GM23338 (cell line): ENCODE results near the gene TMIE. TPM values are rescaled to one million over a fixed set of nuclear protein-coding genes. Genes with fewer than 3 reads are reported as not detected.

Experiments used
- ATAC-seq: fragments of 200-7000 bp; cut with Tn5 transposase; 3 replicates; pipeline ENCODE4 v1.9.1; 2020
- DNase-seq: peaks from one replicate; pipeline ENCODE4 v3.0.0-alpha.2; 2015; ENCODE audit warnings: low spot score
- H2AFZ ChIP-seq: fragments of 200-600 bp; sonication (generic); 2 replicates; pipeline ENCODE4 v1.8.0; 2016; ENCODE audit warnings: antibody characterized with exemption, mild to moderate bottlenecking, moderate library complexity
- H3F3A ChIP-seq: fragments of 200-600 bp; sonication (generic); replicated peaks from 2 replicates; pipeline ENCODE4 v1.8.0; 2017; ENCODE audit warnings: antibody characterized with exemption, mixed run types, low read depth
- H3K27ac ChIP-seq: fragments of 200-600 bp; sonication (generic); 2 replicates; pipeline ENCODE4 v1.6.1; 2016; ENCODE audit warnings: low read depth
- H3K27me3 ChIP-seq: fragments of 200-600 bp; sonication (generic); 2 replicates; pipeline ENCODE4 v1.8.0; 2016; ENCODE audit warnings: mild to moderate bottlenecking, mixed run types, moderate library complexity; ENCODE audit not compliant: insufficient read depth
- H3K36me3 ChIP-seq: fragments of 200-600 bp; sonication (generic); 2 replicates; pipeline ENCODE4 v1.8.0; 2016; ENCODE audit warnings: mild to moderate bottlenecking; ENCODE audit not compliant: insufficient read depth
- H3K4me1 ChIP-seq: fragments of 200-600 bp; sonication (generic); 2 replicates; pipeline ENCODE4 v1.8.0; 2016; ENCODE audit warnings: mild to moderate bottlenecking, moderate library complexity; ENCODE audit not compliant: insufficient read depth
- H3K4me2 ChIP-seq: fragments of 200-600 bp; sonication (generic); 2 replicates; pipeline ENCODE4 v1.7.1; 2017; ENCODE audit warnings: mixed run types
- H3K4me3 ChIP-seq: fragments of 200-600 bp; sonication (generic); 2 replicates; pipeline ENCODE4 v1.6.1; 2016; ENCODE audit warnings: mixed run types
- H3K79me2 ChIP-seq: fragments of 200-600 bp; sonication (generic); replicated peaks from 2 replicates; pipeline ENCODE4 v1.8.0; 2017; ENCODE audit warnings: mild to moderate bottlenecking; ENCODE audit not compliant: insufficient read depth
- H3K9me2 ChIP-seq: fragments of 200-600 bp; sonication (generic); 2 replicates; pipeline ENCODE4 v1.8.0; 2017; ENCODE audit not compliant: insufficient read depth
- H4K20me1 ChIP-seq: fragments of 200-600 bp; sonication (generic); replicated peaks from 2 replicates; pipeline ENCODE4 v1.8.0; 2017; ENCODE audit warnings: mild to moderate bottlenecking; ENCODE audit not compliant: insufficient read depth
- H3K27ac Mint-ChIP-seq: 2 replicates; pipeline ENCODE4 v1.8.0; 2020; ENCODE audit warnings: inconsistent platforms, mild to moderate bottlenecking, moderate library complexity, mixed read lengths
- H3K27me3 Mint-ChIP-seq: 3 replicates; pipeline ENCODE4 v1.8.0; 2022; ENCODE audit warnings: low read depth, mild to moderate bottlenecking, moderate library complexity, mixed read lengths, inconsistent platforms; ENCODE audit not compliant: insufficient read depth, poor library complexity
- H3K36me3 Mint-ChIP-seq: 3 replicates; pipeline ENCODE4 v1.8.0; 2021; ENCODE audit warnings: low read depth, mild to moderate bottlenecking, inconsistent platforms, moderate library complexity, mixed read lengths
- H3K4me1 Mint-ChIP-seq: 3 replicates; pipeline ENCODE4 v1.8.0; 2020; ENCODE audit warnings: mild to moderate bottlenecking, inconsistent platforms, mixed read lengths
- H3K4me3 Mint-ChIP-seq: 3 replicates; pipeline ENCODE4 v1.8.0; 2021; ENCODE audit warnings: moderate library complexity, mild to moderate bottlenecking, inconsistent platforms, mixed read lengths
- H3K9me3 Mint-ChIP-seq: 3 replicates; pipeline ENCODE4 v1.8.0; 2020; ENCODE audit warnings: moderate library complexity, mild to moderate bottlenecking, inconsistent platforms, mixed read lengths
- CREB1 ChIP-seq: fragments of 250-450 bp; sonication (Bioruptor Pico); IDR thresholded peaks from 2 replicates; pipeline ENCODE4 v1.5.0; 2020; ENCODE audit warnings: low read depth, mild to moderate bottlenecking, moderate library complexity
- EZH2 ChIP-seq: fragments of 200-600 bp; sonication (generic); IDR thresholded peaks from one replicate; pipeline ENCODE4 v1.8.0; 2017; ENCODE audit warnings: antibody characterized with exemption, mild to moderate bottlenecking, low read depth; ENCODE audit not compliant: unreplicated experiment
- EZH2phosphoT487 ChIP-seq: fragments of 200-600 bp; sonication (generic); IDR thresholded peaks from one replicate; pipeline ENCODE4 v1.8.1; 2018; ENCODE audit warnings: antibody characterized with exemption; ENCODE audit not compliant: unreplicated experiment
- JUNB ChIP-seq: IDR thresholded peaks from one replicate; pipeline ENCODE4 v1.6.1; 2016; ENCODE audit warnings: antibody characterized with exemption; ENCODE audit not compliant: unreplicated experiment
- NANOG ChIP-seq: IDR thresholded peaks from 2 replicates; pipeline ENCODE4 v1.6.1; 2016; ENCODE audit warnings: antibody characterized with exemption, borderline replicate concordance
- POLR2AphosphoS5 ChIP-seq: IDR thresholded peaks from 2 replicates; pipeline ENCODE4 v1.6.1; 2016; ENCODE audit warnings: antibody characterized with exemption, low read depth
- STAT1 ChIP-seq: IDR thresholded peaks from one replicate; pipeline ENCODE4 v1.6.1; 2016; ENCODE audit warnings: antibody characterized with exemption; ENCODE audit not compliant: unreplicated experiment
- ZNF114 ChIP-seq: fragments of 250-450 bp; sonication (Bioruptor Pico); IDR thresholded peaks from 2 replicates; pipeline ENCODE4 v1.5.0; 2020; ENCODE audit warnings: mild to moderate bottlenecking, moderate library complexity
- ZNF331 ChIP-seq: fragments of 250-450 bp; sonication (Bioruptor Pico); IDR thresholded peaks from 2 replicates; pipeline ENCODE4 v1.5.0; 2020; ENCODE audit warnings: low read depth, mild to moderate bottlenecking, moderate library complexity
- polyA plus RNA-seq: library from polyadenylated mRNA; unstranded; fragments of >200 nt; fragmentation: Nextera tagmentation; extraction: Ambion mirVana; gene quantifications from 2 replicates; pipeline ENCODE4 v1.2.1, GENCODE V29; 2016
- total RNA-seq: library from RNA; depleted of rRNA; stranded (reverse); fragments of >200 nt; shearing (Covaris generic); gene quantifications from 2 replicates; pipeline ENCODE4 v1.2.3, GENCODE V29; 2014
- TF ChIP-seq, protein P1 (sequence below): IDR thresholded peaks from 2 replicates; pipeline ENCODE4 v1.6.1; 2016; ENCODE audit warnings: antibody characterized with exemption
- TF ChIP-seq, protein P2 (sequence below): fragments of 250-450 bp; sonication (Bioruptor Pico); IDR thresholded peaks from 2 replicates; pipeline ENCODE4 v1.5.0; 2020; ENCODE audit warnings: mild to moderate bottlenecking, moderate library complexity
- TF ChIP-seq, protein P3 (sequence below): IDR thresholded peaks from one replicate; pipeline ENCODE4 v1.6.1; 2018; ENCODE audit warnings: antibody characterized with exemption; ENCODE audit not compliant: unreplicated experiment
- TF ChIP-seq, protein P4 (sequence below), 2 experiments: fragments of 200-600 bp in 1 of 2; sonication (generic) in 1 of 2; conservative IDR thresholded peaks; 2 replicates each; pipeline versions ENCODE4 v1.5.1 to v1.6.1; 2016 to 2017; ENCODE audit warnings: antibody characterized with exemption in 2 of 2, low read depth in 2 of 2, mild to moderate bottlenecking in 2 of 2, moderate library complexity in 1 of 2

TMIE gene
- total and polyA plus RNA-seq, 2 experiments from 2014 or later = 0.84 to 1.2 TPM

DNA sequence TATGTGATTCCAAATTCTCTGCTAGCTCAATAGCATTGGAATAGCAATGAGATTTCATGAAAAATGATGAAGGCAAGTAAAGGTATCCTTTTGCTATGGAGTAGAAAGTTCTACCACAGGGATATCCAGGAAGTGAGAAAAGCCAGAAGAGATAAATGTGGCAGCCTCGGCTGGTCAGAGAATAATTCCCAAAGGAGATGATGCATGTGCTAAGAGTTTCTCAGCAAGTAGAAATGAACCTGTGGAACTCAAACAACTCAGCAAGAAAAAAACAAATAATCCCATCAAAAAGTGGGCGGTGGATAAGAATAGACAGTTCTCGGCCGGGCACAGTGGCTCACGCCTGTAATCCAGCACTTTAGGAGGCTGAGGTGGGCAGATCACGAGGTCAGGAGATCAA lies 45.9 kb upstream of the TMIE start:
- TF ChIP-seq, protein P1, sequence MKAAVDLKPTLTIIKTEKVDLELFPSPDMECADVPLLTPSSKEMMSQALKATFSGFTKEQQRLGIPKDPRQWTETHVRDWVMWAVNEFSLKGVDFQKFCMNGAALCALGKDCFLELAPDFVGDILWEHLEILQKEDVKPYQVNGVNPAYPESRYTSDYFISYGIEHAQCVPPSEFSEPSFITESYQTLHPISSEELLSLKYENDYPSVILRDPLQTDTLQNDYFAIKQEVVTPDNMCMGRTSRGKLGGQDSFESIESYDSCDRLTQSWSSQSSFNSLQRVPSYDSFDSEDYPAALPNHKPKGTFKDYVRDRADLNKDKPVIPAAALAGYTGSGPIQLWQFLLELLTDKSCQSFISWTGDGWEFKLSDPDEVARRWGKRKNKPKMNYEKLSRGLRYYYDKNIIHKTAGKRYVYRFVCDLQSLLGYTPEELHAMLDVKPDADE = no peak
- TF ChIP-seq CREB1 (CRISPR knock-in tag) = no peak
- TF ChIP-seq EZH2 = no peak
- TF ChIP-seq, protein P2, sequence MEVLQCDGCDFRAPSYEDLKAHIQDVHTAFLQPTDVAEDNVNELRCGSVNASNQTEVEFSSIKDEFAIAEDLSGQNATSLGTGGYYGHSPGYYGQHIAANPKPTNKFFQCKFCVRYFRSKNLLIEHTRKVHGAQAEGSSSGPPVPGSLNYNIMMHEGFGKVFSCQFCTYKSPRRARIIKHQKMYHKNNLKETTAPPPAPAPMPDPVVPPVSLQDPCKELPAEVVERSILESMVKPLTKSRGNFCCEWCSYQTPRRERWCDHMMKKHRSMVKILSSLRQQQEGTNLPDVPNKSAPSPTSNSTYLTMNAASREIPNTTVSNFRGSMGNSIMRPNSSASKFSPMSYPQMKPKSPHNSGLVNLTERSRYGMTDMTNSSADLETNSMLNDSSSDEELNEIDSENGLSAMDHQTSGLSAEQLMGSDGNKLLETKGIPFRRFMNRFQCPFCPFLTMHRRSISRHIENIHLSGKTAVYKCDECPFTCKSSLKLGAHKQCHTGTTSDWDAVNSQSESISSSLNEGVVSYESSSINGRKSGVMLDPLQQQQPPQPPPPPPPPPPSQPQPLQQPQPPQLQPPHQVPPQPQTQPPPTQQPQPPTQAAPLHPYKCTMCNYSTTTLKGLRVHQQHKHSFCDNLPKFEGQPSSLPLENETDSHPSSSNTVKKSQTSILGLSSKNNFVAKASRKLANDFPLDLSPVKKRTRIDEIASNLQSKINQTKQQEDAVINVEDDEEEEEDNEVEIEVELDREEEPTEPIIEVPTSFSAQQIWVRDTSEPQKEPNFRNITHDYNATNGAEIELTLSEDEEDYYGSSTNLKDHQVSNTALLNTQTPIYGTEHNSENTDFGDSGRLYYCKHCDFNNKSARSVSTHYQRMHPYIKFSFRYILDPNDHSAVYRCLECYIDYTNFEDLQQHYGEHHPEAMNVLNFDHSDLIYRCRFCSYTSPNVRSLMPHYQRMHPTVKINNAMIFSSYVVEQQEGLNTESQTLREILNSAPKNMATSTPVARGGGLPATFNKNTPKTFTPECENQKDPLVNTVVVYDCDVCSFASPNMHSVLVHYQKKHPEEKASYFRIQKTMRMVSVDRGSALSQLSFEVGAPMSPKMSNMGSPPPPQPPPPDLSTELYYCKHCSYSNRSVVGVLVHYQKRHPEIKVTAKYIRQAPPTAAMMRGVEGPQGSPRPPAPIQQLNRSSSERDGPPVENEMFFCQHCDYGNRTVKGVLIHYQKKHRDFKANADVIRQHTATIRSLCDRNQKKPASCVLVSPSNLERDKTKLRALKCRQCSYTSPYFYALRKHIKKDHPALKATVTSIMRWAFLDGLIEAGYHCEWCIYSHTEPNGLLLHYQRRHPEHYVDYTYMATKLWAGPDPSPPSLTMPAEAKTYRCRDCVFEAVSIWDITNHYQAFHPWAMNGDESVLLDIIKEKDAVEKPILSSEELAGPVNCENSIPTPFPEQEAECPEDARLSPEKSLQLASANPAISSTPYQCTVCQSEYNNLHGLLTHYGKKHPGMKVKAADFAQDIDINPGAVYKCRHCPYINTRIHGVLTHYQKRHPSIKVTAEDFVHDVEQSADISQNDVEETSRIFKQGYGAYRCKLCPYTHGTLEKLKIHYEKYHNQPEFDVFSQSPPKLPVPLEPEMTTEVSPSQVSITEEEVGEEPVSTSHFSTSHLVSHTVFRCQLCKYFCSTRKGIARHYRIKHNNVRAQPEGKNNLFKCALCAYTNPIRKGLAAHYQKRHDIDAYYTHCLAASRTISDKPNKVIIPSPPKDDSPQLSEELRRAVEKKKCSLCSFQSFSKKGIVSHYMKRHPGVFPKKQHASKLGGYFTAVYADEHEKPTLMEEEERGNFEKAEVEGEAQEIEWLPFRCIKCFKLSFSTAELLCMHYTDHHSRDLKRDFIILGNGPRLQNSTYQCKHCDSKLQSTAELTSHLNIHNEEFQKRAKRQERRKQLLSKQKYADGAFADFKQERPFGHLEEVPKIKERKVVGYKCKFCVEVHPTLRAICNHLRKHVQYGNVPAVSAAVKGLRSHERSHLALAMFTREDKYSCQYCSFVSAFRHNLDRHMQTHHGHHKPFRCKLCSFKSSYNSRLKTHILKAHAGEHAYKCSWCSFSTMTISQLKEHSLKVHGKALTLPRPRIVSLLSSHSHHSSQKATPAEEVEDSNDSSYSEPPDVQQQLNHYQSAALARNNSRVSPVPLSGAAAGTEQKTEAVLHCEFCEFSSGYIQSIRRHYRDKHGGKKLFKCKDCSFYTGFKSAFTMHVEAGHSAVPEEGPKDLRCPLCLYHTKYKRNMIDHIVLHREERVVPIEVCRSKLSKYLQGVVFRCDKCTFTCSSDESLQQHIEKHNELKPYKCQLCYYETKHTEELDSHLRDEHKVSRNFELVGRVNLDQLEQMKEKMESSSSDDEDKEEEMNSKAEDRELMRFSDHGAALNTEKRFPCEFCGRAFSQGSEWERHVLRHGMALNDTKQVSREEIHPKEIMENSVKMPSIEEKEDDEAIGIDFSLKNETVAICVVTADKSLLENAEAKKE (CRISPR knock-in tag) = no peak
- TF ChIP-seq, protein P3, sequence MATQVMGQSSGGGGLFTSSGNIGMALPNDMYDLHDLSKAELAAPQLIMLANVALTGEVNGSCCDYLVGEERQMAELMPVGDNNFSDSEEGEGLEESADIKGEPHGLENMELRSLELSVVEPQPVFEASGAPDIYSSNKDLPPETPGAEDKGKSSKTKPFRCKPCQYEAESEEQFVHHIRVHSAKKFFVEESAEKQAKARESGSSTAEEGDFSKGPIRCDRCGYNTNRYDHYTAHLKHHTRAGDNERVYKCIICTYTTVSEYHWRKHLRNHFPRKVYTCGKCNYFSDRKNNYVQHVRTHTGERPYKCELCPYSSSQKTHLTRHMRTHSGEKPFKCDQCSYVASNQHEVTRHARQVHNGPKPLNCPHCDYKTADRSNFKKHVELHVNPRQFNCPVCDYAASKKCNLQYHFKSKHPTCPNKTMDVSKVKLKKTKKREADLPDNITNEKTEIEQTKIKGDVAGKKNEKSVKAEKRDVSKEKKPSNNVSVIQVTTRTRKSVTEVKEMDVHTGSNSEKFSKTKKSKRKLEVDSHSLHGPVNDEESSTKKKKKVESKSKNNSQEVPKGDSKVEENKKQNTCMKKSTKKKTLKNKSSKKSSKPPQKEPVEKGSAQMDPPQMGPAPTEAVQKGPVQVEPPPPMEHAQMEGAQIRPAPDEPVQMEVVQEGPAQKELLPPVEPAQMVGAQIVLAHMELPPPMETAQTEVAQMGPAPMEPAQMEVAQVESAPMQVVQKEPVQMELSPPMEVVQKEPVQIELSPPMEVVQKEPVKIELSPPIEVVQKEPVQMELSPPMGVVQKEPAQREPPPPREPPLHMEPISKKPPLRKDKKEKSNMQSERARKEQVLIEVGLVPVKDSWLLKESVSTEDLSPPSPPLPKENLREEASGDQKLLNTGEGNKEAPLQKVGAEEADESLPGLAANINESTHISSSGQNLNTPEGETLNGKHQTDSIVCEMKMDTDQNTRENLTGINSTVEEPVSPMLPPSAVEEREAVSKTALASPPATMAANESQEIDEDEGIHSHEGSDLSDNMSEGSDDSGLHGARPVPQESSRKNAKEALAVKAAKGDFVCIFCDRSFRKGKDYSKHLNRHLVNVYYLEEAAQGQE = no peak
- TF ChIP-seq NANOG = no peak
- TF ChIP-seq JUNB = no peak
- no peak for TF ChIP-seq EZH2phosphoT487
- TF ChIP-seq ZNF331 (CRISPR knock-in tag) = no peak
- TF ChIP-seq ZNF114 (CRISPR knock-in tag) = no peak
- TF ChIP-seq, protein P4, sequence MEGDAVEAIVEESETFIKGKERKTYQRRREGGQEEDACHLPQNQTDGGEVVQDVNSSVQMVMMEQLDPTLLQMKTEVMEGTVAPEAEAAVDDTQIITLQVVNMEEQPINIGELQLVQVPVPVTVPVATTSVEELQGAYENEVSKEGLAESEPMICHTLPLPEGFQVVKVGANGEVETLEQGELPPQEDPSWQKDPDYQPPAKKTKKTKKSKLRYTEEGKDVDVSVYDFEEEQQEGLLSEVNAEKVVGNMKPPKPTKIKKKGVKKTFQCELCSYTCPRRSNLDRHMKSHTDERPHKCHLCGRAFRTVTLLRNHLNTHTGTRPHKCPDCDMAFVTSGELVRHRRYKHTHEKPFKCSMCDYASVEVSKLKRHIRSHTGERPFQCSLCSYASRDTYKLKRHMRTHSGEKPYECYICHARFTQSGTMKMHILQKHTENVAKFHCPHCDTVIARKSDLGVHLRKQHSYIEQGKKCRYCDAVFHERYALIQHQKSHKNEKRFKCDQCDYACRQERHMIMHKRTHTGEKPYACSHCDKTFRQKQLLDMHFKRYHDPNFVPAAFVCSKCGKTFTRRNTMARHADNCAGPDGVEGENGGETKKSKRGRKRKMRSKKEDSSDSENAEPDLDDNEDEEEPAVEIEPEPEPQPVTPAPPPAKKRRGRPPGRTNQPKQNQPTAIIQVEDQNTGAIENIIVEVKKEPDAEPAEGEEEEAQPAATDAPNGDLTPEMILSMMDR (conservative IDR thresholded peaks at IDR 0.05; ENCODE audit: low read depth in 2 of 2) = no peak
- no peak for TF ChIP-seq STAT1
- TF ChIP-seq POLR2AphosphoS5 = no peak
- Mint-ChIP-seq H3K27ac (no peak overlapping the region), H3K27me3 (peaks cover 9% of the 10 kb centered on the region), H3K4me1 (peaks cover 36% of the 10 kb centered on the region), H3K36me3 (peaks cover 7% of the 10 kb centered on the region; the same call in 2 of the 3 replicates), H3K9me3 (peaks cover 12% of the 10 kb centered on the region), H3K4me3 (no peak overlapping the region)
- H3K27ac ChIP-seq = no peak overlapping the region
- 0 out of 2 replicates have a peak, but pooled peaks cover 5% of the 10 kb centered on the region for H3F3A ChIP-seq
- H3K4me2 ChIP-seq = no peak overlapping the region
- no peaks in the 10 kb centered on the region for H3K9me2 ChIP-seq
- H3K27me3 ChIP-seq = no peaks in the 10 kb centered on the region
- no peak for DNase-seq
- H3K79me2 ChIP-seq = no peaks in the 10 kb centered on the region
- no peaks in the 10 kb centered on the region for H4K20me1 ChIP-seq
- H3K4me3 ChIP-seq = no peak overlapping the region
- H3K4me1 ChIP-seq = peaks cover 28% of the 10 kb centered on the region
- no peaks in the 10 kb centered on the region for H3K36me3 ChIP-seq
- H2AFZ ChIP-seq = no peak overlapping the region
- no peak for ATAC-seq
